HepG2 (cell line): ENCODE measurements around the gene C16orf54. TPM values are rescaled to one million over a fixed set of nuclear protein-coding genes. Genes with fewer than 3 reads are reported as not detected.

ENCODE experiments used
- CBFB ChIP-seq: sonication (generic); formaldehyde crosslinking; IDR thresholded peaks from 2 replicates; pipeline ENCODE4 v1.4.0; 2020; ENCODE audit warnings: missing genetic modification reagents
- ELF4 ChIP-seq: sonication (generic); formaldehyde crosslinking; IDR thresholded peaks from 2 replicates; pipeline ENCODE4 v1.5.0; 2020; ENCODE audit warnings: missing genetic modification reagents, mild to moderate bottlenecking, moderate library complexity, borderline replicate concordance
- KAT7 ChIP-seq: IDR thresholded peaks from 2 replicates; pipeline ENCODE4 v1.6.1; 2018; ENCODE audit warnings: borderline replicate concordance, missing compliant biosample characterization
- RNF2 ChIP-seq: fragments of 450-650 bp; conservative IDR thresholded peaks from 2 replicates; pipeline ENCODE4 v1.6.1; 2016; ENCODE audit warnings: low read depth
- SKI ChIP-seq: fragments of 450-650 bp; IDR thresholded peaks from one replicate; pipeline ENCODE4 v1.6.1; 2018; ENCODE audit warnings: mild to moderate bottlenecking; ENCODE audit not compliant: partially characterized antibody
- SOX6 ChIP-seq, 2 experiments: fragments of 450-650 bp in 1 of 2; sonication (generic) in 1 of 2; formaldehyde crosslinking in 1 of 2; IDR thresholded peaks; 2 replicates each; pipeline versions ENCODE4 v1.4.0 to v1.6.1; 2017 to 2020; ENCODE audit warnings: antibody characterized with exemption in 1 of 2, mild to moderate bottlenecking in 1 of 2, missing genetic modification reagents in 1 of 2
- STAG1 ChIP-seq: sonication (generic); formaldehyde crosslinking; IDR thresholded peaks from 2 replicates; pipeline ENCODE4 v1.4.0; 2020; ENCODE audit warnings: missing genetic modification reagents
- THAP9 ChIP-seq: sonication (generic); formaldehyde crosslinking; IDR thresholded peaks from 2 replicates; pipeline ENCODE4; 2020; ENCODE audit warnings: missing genetic modification reagents, mild to moderate bottlenecking, borderline replicate concordance
- ZBTB3 ChIP-seq: sonication (generic); formaldehyde crosslinking; IDR thresholded peaks from 2 replicates; pipeline ENCODE4 v1.4.0; 2020; ENCODE audit warnings: low read depth, mild to moderate bottlenecking, moderate library complexity, missing genetic modification reagents, borderline replicate concordance
- ZFP36L1 ChIP-seq: sonication (generic); formaldehyde crosslinking; IDR thresholded peaks from 2 replicates; pipeline ENCODE4 v1.8.0; 2022; ENCODE audit warnings: mild to moderate bottlenecking, missing genetic modification reagents, moderate library complexity
- ZNF260 ChIP-seq: sonication (generic); formaldehyde crosslinking; IDR thresholded peaks from 2 replicates; pipeline ENCODE4 v1.4.0; 2020; ENCODE audit warnings: missing genetic modification reagents, low read depth, mild to moderate bottlenecking, borderline replicate concordance
- ZNF414 ChIP-seq: sonication (generic); formaldehyde crosslinking; IDR thresholded peaks from 2 replicates; pipeline ENCODE4 v1.5.0; 2020; ENCODE audit warnings: missing genetic modification reagents
- ZNF460 ChIP-seq: sonication (generic); formaldehyde crosslinking; IDR thresholded peaks from 2 replicates; pipeline ENCODE4 v1.5.1; 2020; ENCODE audit warnings: missing genetic modification reagents, mild to moderate bottlenecking, borderline replicate concordance
- ZNF572 ChIP-seq: sonication (generic); formaldehyde crosslinking; IDR thresholded peaks from 2 replicates; pipeline ENCODE4 v1.5.1; 2020; ENCODE audit warnings: mild to moderate bottlenecking, missing genetic modification reagents
- ZNF614 ChIP-seq: IDR thresholded peaks from 2 replicates; pipeline ENCODE4 v1.6.1; 2018; ENCODE audit warnings: missing biosample characterization, missing genetic modification reagents, inconsistent platforms, borderline replicate concordance
- ZNF878 ChIP-seq: sonication (generic); formaldehyde crosslinking; IDR thresholded peaks from 2 replicates; pipeline ENCODE4 v1.8.1; 2023; ENCODE audit warnings: mild to moderate bottlenecking, missing genetic modification reagents, moderate library complexity
- polyA plus RNA-seq, 8 experiments: library from polyadenylated mRNA; depleted of rRNA in 3 of 8; stranded (reverse) in 7 of 8; unstranded in 1 of 8; fragments of >200 nt; fragmentation: Illumina TruSeq in 4 of 8; extraction: Trizol in 4 of 8; gene quantifications; 2 replicates each; pipeline versions ENCODE4 v1.2.1 to v1.2.3, GENCODE V29; 2011 to 2016; ENCODE audit warnings: low read depth in 4 of 8, missing spikeins in 1 of 8, mixed read lengths in 1 of 8; ENCODE audit not compliant: insufficient read depth in 1 of 8
- total RNA-seq, 5 experiments: library from RNA; depleted of rRNA; stranded (reverse); fragments of >200 nt; fragmentation: Illumina TruSeq; extraction: Trizol; gene quantifications; 2 replicates each; pipeline ENCODE4 v1.2.3, GENCODE V29; 2016; ENCODE audit warnings: low read depth in 1 of 5
- TF ChIP-seq, protein P1 (sequence below): sonication (generic); formaldehyde crosslinking; IDR thresholded peaks from 2 replicates; pipeline ENCODE4 v1.4.0; 2020; ENCODE audit warnings: missing genetic modification reagents
- TF ChIP-seq, protein P2 (sequence below): sonication (generic); formaldehyde crosslinking; IDR thresholded peaks from 2 replicates; pipeline ENCODE4 v1.4.0; 2020; ENCODE audit warnings: mild to moderate bottlenecking, missing genetic modification reagents
- TF ChIP-seq, protein P3 (sequence below): sonication (generic); IDR thresholded peaks from 2 replicates; pipeline ENCODE4 v1.6.1; 2016; ENCODE audit warnings: low read depth, borderline replicate concordance

C16orf54 gene
- total and polyA plus RNA-seq, 2 of the 13 experiments (the other 11 are each of a cell fraction or from before 2014, with no cell fraction given): not detected

DNA sequence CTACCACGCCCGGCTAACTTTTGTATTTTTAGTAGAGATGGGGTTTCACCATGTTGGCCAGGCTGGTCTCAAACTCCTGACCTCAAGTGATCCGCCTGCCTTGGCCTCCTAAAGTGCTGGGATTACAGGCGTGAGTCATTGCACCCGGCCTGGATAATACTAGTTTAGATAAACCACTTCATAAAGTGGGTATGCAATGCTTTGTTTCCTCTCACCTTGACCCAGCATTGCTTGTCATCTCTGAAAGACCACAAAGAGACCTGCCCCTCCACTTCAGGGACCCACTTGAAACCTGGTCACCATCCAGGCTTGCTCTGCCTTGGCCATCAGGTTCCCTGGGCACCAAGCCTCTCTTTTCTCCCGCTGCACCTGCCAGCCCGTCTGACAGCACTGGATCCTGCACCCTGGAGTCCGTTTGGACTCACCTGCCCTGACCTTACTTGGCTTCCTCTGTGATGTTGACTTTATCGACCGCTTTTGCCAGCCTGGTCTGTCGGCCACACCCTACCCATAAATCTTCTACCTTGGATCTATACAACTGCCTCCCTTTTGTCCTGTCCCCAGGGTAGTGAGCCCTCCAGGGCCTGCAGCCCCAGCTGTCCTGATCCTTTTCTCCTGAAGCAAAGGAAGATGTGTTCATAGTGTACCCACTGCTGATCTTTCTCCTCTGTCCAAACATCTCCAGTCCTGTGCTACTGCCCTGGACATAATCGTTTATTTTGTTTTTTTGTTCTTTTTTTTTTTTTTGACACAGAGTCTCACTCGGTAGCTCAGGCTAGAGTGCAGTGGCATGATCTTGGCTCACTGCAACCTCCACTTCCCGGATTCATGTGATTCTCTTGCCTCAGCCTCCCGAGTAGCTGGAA, 19.6 kb upstream of the C16orf54 start (continued):
- TF ChIP-seq ZFP36L1 (CRISPR knock-in tag) (0 out of 2 replicates have a peak, but pooled peaks have one; percentile 56), ZNF414 (CRISPR knock-in tag) (peak; percentile 85; the same call in 1 of the 2 replicates), STAG1 (CRISPR knock-in tag) (peak; percentile 45), ZNF878 (peak; percentile 85; the same call in 1 of the 2 replicates), ELF4 (no peak), ZBTB3 (peak; percentile 96; the same call in 1 of the 2 replicates), KAT7 (CRISPR knock-in tag) (peak; percentile 69; the same call in 1 of the 2 replicates), THAP9 (peak; percentile 63; the same call in 1 of the 2 replicates), CBFB (CRISPR knock-in tag) (no peak), ZNF460 (CRISPR knock-in tag) (peak; percentile 80; the same call in 1 of the 2 replicates), RNF2 (no peak), ZNF572 (peak; percentile 92; the same call in 1 of the 2 replicates), SOX6 (IDR thresholded peaks at IDR 0.05) (no peak), SOX6 (CRISPR knock-in tag; IDR thresholded peaks at IDR 0.05) (peak; percentile 98), SKI (peak; percentile 90), ZNF614 (CRISPR knock-in tag) (no peak), ZNF260 (CRISPR knock-in tag) (no peak)
- TF ChIP-seq, protein P1, sequence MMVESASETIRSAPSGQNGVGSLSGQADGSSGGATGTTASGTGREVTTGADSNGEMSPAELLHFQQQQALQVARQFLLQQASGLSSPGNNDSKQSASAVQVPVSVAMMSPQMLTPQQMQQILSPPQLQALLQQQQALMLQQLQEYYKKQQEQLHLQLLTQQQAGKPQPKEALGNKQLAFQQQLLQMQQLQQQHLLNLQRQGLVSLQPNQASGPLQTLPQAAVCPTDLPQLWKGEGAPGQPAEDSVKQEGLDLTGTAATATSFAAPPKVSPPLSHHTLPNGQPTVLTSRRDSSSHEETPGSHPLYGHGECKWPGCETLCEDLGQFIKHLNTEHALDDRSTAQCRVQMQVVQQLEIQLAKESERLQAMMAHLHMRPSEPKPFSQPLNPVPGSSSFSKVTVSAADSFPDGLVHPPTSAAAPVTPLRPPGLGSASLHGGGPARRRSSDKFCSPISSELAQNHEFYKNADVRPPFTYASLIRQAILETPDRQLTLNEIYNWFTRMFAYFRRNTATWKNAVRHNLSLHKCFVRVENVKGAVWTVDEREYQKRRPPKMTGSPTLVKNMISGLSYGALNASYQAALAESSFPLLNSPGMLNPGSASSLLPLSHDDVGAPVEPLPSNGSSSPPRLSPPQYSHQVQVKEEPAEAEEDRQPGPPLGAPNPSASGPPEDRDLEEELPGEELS (CRISPR knock-in tag): peak; percentile 95
- TF ChIP-seq, protein P2, sequence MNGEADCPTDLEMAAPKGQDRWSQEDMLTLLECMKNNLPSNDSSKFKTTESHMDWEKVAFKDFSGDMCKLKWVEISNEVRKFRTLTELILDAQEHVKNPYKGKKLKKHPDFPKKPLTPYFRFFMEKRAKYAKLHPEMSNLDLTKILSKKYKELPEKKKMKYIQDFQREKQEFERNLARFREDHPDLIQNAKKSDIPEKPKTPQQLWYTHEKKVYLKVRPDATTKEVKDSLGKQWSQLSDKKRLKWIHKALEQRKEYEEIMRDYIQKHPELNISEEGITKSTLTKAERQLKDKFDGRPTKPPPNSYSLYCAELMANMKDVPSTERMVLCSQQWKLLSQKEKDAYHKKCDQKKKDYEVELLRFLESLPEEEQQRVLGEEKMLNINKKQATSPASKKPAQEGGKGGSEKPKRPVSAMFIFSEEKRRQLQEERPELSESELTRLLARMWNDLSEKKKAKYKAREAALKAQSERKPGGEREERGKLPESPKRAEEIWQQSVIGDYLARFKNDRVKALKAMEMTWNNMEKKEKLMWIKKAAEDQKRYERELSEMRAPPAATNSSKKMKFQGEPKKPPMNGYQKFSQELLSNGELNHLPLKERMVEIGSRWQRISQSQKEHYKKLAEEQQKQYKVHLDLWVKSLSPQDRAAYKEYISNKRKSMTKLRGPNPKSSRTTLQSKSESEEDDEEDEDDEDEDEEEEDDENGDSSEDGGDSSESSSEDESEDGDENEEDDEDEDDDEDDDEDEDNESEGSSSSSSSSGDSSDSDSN (CRISPR knock-in tag): peak; percentile 90
- TF ChIP-seq, protein P3, sequence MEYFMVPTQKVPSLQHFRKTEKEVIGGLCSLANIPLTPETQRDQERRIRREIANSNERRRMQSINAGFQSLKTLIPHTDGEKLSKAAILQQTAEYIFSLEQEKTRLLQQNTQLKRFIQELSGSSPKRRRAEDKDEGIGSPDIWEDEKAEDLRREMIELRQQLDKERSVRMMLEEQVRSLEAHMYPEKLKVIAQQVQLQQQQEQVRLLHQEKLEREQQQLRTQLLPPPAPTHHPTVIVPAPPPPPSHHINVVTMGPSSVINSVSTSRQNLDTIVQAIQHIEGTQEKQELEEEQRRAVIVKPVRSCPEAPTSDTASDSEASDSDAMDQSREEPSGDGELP: peak; percentile 80
